Neural progenitor cell (in vitro differentiated cells): ENCODE data around the gene ZC3H7A. TPM values are rescaled to one million over a fixed set of nuclear protein-coding genes. Genes with fewer than 3 reads are reported as not detected.

ENCODE experiments used
- DNase-seq: peaks from one replicate; pipeline ENCODE4 v3.0.0-alpha.2; 2016; ENCODE audit warnings: low spot score
- H2AFZ ChIP-seq: fragments of 200-600 bp; sonication (generic); replicated peaks from 2 replicates; pipeline ENCODE4 v1.6.1; 2016; ENCODE audit warnings: antibody characterized with exemption
- H3F3A ChIP-seq: fragments of 200-600 bp; sonication (generic); 2 replicates; pipeline ENCODE4 v1.6.1; 2016; ENCODE audit warnings: antibody characterized with exemption, low read depth
- H3K27ac ChIP-seq: fragments of 200-600 bp; sonication (generic); 2 replicates; pipeline ENCODE4 v1.5.1; 2016; ENCODE audit warnings: mild to moderate bottlenecking
- H3K27me3 ChIP-seq: fragments of 200-600 bp; sonication (generic); 2 replicates; pipeline ENCODE4 v1.6.1; 2016; ENCODE audit warnings: mild to moderate bottlenecking, moderate library complexity
- H3K36me3 ChIP-seq: fragments of 200-600 bp; sonication (generic); 2 replicates; pipeline ENCODE4 v1.5.1; 2016
- H3K4me1 ChIP-seq: fragments of 200-600 bp; sonication (generic); 2 replicates; pipeline ENCODE4 v1.6.1; 2016; ENCODE audit warnings: mixed run types
- H3K4me2 ChIP-seq: fragments of 200-600 bp; sonication (generic); 2 replicates; pipeline ENCODE4 v1.6.1; 2016
- H3K4me3 ChIP-seq: fragments of 200-600 bp; sonication (generic); 2 replicates; pipeline ENCODE4 v1.5.1; 2016
- H3K79me2 ChIP-seq: fragments of 200-600 bp; sonication (generic); 2 replicates; pipeline ENCODE4 v1.6.1; 2016; ENCODE audit warnings: low read depth
- H3K9ac ChIP-seq: fragments of 200-600 bp; sonication (generic); 2 replicates; pipeline ENCODE4 v1.6.1; 2016
- H3K9me3 ChIP-seq: fragments of 200-600 bp; sonication (generic); 2 replicates; pipeline ENCODE4 v1.5.1; 2016; ENCODE audit warnings: low read depth
- H4K20me1 ChIP-seq: fragments of 200-600 bp; sonication (generic); 2 replicates; pipeline ENCODE4 v1.6.1; 2016; ENCODE audit warnings: low read depth
- H3K27ac Mint-ChIP-seq: 3 replicates; pipeline ENCODE4 v1.8.0; 2021; ENCODE audit warnings: mixed read lengths
- H3K27me3 Mint-ChIP-seq: 2 replicates; pipeline ENCODE4 v1.8.0; 2022; ENCODE audit warnings: low read depth, mild to moderate bottlenecking, inconsistent platforms, moderate library complexity, mixed read lengths; ENCODE audit not compliant: insufficient read depth
- H3K36me3 Mint-ChIP-seq: 3 replicates; pipeline ENCODE4 v1.8.0; 2021; ENCODE audit warnings: mixed read lengths
- H3K4me1 Mint-ChIP-seq: 3 replicates; pipeline ENCODE4 v1.8.0; 2021; ENCODE audit warnings: mixed read lengths
- H3K4me3 Mint-ChIP-seq: 3 replicates; pipeline ENCODE4 v1.8.0; 2021; ENCODE audit warnings: mild to moderate bottlenecking, moderate library complexity, mixed read lengths
- H3K9me3 Mint-ChIP-seq: 3 replicates; pipeline ENCODE4 v1.8.0; 2020; ENCODE audit warnings: mixed read lengths
- EZH2 ChIP-seq: fragments of 200-600 bp; sonication (generic); IDR thresholded peaks from 2 replicates; pipeline ENCODE4 v1.6.1; 2017; ENCODE audit warnings: antibody characterized with exemption, mild to moderate bottlenecking, moderate library complexity
- EZH2phosphoT487 ChIP-seq: fragments of 200-600 bp; sonication (generic); IDR thresholded peaks from 2 replicates; pipeline ENCODE4 v1.6.1; 2017; ENCODE audit warnings: antibody characterized with exemption
- total RNA-seq: library from RNA; depleted of rRNA; stranded (reverse); fragments of >200 nt; gene quantifications from 2 replicates; pipeline ENCODE4 v1.2.3, GENCODE V29; 2015; ENCODE audit warnings: low replicate concordance
- TF ChIP-seq, protein P1 (sequence below): fragments of 200-600 bp; sonication (generic); IDR thresholded peaks from 2 replicates; pipeline ENCODE4 v1.5.1; 2017; ENCODE audit warnings: antibody characterized with exemption, mild to moderate bottlenecking

The ZC3H7A gene
- total RNA-seq, 1 donor from 2014 or later: 82.6 TPM

DNA sequence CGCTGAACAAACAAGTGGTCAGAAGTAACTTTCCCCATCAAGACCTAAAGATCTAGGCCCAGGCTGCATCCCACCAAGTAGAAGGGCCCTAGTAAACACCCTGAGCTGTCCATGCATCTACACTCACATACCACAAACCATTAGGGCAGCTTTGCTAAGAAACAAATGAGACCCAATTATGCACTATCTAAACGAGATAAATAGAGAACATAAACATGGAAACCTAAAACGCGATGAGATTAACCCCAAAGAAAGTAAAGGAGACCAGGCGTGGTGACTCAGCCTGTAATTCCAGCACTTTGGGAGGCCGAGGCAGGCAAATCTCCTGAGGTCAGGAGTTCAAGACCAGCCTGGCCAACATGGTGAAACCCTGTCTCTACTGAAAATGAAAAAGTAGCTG is 60.2 kb downstream of the ZC3H7A start:
- no peak overlapping the region for H3K4me3 ChIP-seq
- no peaks in the 10 kb centered on the region for H3F3A ChIP-seq
- no peak overlapping the region for H2AFZ ChIP-seq
- H3K9ac ChIP-seq: no peak overlapping the region
- DNase-seq: no peak
- no peak overlapping the region for H3K27ac ChIP-seq
- H3K9me3 ChIP-seq: no peaks in the 10 kb centered on the region
- no peak overlapping the region for H3K4me2 ChIP-seq
- Mint-ChIP-seq H3K27ac (no peak overlapping the region), H3K9me3 (no peaks in the 10 kb centered on the region), H3K4me1 (peaks cover 32% of the 10 kb centered on the region), H3K27me3 (no peaks in the 10 kb centered on the region), H3K4me3 (no peak overlapping the region), H3K36me3 (peaks cover 16% of the 10 kb centered on the region)
- peaks cover 6% of the 10 kb centered on the region for H3K4me1 ChIP-seq
- peaks cover 44% of the 10 kb centered on the region for H4K20me1 ChIP-seq
- H3K79me2 ChIP-seq: peaks cover 33% of the 10 kb centered on the region
- TF ChIP-seq EZH2phosphoT487: no peak
- no peaks in the 10 kb centered on the region for H3K27me3 ChIP-seq
- no peaks in the 10 kb centered on the region for H3K36me3 ChIP-seq

- no peak for TF ChIP-seq EZH2
- no peak for TF ChIP-seq EZH2phosphoT487
- TF ChIP-seq, protein P1, sequence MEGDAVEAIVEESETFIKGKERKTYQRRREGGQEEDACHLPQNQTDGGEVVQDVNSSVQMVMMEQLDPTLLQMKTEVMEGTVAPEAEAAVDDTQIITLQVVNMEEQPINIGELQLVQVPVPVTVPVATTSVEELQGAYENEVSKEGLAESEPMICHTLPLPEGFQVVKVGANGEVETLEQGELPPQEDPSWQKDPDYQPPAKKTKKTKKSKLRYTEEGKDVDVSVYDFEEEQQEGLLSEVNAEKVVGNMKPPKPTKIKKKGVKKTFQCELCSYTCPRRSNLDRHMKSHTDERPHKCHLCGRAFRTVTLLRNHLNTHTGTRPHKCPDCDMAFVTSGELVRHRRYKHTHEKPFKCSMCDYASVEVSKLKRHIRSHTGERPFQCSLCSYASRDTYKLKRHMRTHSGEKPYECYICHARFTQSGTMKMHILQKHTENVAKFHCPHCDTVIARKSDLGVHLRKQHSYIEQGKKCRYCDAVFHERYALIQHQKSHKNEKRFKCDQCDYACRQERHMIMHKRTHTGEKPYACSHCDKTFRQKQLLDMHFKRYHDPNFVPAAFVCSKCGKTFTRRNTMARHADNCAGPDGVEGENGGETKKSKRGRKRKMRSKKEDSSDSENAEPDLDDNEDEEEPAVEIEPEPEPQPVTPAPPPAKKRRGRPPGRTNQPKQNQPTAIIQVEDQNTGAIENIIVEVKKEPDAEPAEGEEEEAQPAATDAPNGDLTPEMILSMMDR: no peak
- Mint-ChIP-seq H3K27me3 (no peaks in the 10 kb centered on the region), H3K4me1 (peaks cover 26% of the 10 kb centered on the region), H3K4me3 (no peak overlapping the region), H3K36me3 (peaks cover 18% of the 10 kb centered on the region), H3K9me3 (no peaks in the 10 kb centered on the region), H3K27ac (no peak overlapping the region)
- Histone ChIP-seq H2AFZ (no peak overlapping the region), H3K36me3 (no peaks in the 10 kb centered on the region), H3K9ac (no peak overlapping the region), H4K20me1 (peaks cover 34% of the 10 kb centered on the region), H3K79me2 (peaks cover 22% of the 10 kb centered on the region), H3K4me2 (no peak overlapping the region), H3K27ac (no peak overlapping the region), H3K4me1 (no peaks in the 10 kb centered on the region), H3K27me3 (no peaks in the 10 kb centered on the region), H3K9me3 (no peaks in the 10 kb centered on the region), H3F3A (no peaks in the 10 kb centered on the region), H3K4me3 (no peak overlapping the region)
- DNase-seq: no peak
These were observed 61.3 kb downstream of the ZC3H7A start for GRCh38 chr16:11735787-11736186.

DNA sequence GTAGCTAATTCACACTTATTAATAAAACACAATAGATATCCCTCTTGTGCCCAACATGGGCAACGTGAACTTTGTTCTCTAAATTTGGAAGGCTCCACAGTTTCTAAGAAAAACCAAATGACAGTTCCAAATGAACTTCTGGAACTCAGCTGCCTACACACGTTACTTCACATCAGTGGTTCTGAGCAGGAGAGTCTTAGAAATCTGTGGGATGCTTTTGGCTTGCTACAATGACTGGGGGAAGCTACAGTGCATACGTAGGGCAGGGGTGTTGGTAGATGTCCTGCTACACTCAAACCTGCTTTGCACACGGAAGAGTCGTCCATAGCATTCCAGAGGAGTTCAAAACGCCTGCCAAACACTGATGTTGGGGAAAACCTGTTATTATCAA is 62.4 kb downstream of the ZC3H7A start:
- H2AFZ ChIP-seq: no peak overlapping the region
- H3K4me3 Mint-ChIP-seq: no peak overlapping the region
- no peaks in the 10 kb centered on the region for H3K9me3 ChIP-seq
- H3K9me3 Mint-ChIP-seq: no peaks in the 10 kb centered on the region
- no peak overlapping the region for H3K27ac ChIP-seq
- no peaks in the 10 kb centered on the region for H3K27me3 ChIP-seq
- H3K27ac Mint-ChIP-seq: no peak overlapping the region
- H3K4me3 ChIP-seq: no peak overlapping the region
- no peaks in the 10 kb centered on the region for H3K36me3 ChIP-seq
- H3K36me3 Mint-ChIP-seq: peaks cover 18% of the 10 kb centered on the region
- no peak overlapping the region for H3K4me2 ChIP-seq
- H3K27me3 Mint-ChIP-seq: no peaks in the 10 kb centered on the region
- TF ChIP-seq, protein P1: no peak
- no peak for TF ChIP-seq EZH2phosphoT487
- TF ChIP-seq EZH2: no peak
- no peak overlapping the region for H3K9ac ChIP-seq
- DNase-seq: no peak
- H3K4me1 ChIP-seq: no peaks in the 10 kb centered on the region
- H3K4me1 Mint-ChIP-seq: peaks cover 21% of the 10 kb centered on the region
- peaks cover 27% of the 10 kb centered on the region for H4K20me1 ChIP-seq
- no peaks in the 10 kb centered on the region for H3F3A ChIP-seq
- peaks cover 13% of the 10 kb centered on the region for H3K79me2 ChIP-seq

GRCh38 chr16:11734025-11734652 is 62.9 kb downstream of the ZC3H7A start:
- no peaks in the 10 kb centered on the region for H3K36me3 ChIP-seq
- H3K79me2 ChIP-seq: peaks cover 11% of the 10 kb centered on the region
- peaks cover 21% of the 10 kb centered on the region for H3K4me1 Mint-ChIP-seq
- no peak overlapping the region for H3K27ac Mint-ChIP-seq
- no peak overlapping the region for H3K27ac ChIP-seq
- peaks cover 22% of the 10 kb centered on the region for H3K36me3 Mint-ChIP-seq
- H3K9ac ChIP-seq: no peak overlapping the region
- no peak for DNase-seq
- no peak overlapping the region for H2AFZ ChIP-seq
- H3K4me3 ChIP-seq: no peak overlapping the region
- H3K9me3 ChIP-seq: no peaks in the 10 kb centered on the region
- H3K4me1 ChIP-seq: no peaks in the 10 kb centered on the region
- no peaks in the 10 kb centered on the region for H3K9me3 Mint-ChIP-seq
- no peaks in the 10 kb centered on the region for H3K27me3 ChIP-seq
- H3K27me3 Mint-ChIP-seq: no peaks in the 10 kb centered on the region
- TF ChIP-seq EZH2 (no peak), EZH2phosphoT487 (no peak)
- TF ChIP-seq, protein P1: no peak
- peaks cover 27% of the 10 kb centered on the region for H4K20me1 ChIP-seq
- no peak overlapping the region for H3K4me2 ChIP-seq
- H3K4me3 Mint-ChIP-seq: no peak overlapping the region
- no peaks in the 10 kb centered on the region for H3F3A ChIP-seq
